ENCODE data around the gene HSDL1. TPM values are rescaled to one million over a fixed set of nuclear protein-coding genes. Genes with fewer than 3 reads are reported as not detected.

HSDL1 gene
- total and polyA plus RNA-seq, 2 of the 4 experiments (the other 2 are of a cell fraction): 11.6 to 18.3 TPM

- TF ChIP-seq SMC3 (IDR thresholded peaks at IDR 0.05; ENCODE audit: low read depth, low read length): no peak
These were observed 8.4 kb downstream of the HSDL1 start (continued) for GRCh38 chr16:84136331-84137125.

DNA sequence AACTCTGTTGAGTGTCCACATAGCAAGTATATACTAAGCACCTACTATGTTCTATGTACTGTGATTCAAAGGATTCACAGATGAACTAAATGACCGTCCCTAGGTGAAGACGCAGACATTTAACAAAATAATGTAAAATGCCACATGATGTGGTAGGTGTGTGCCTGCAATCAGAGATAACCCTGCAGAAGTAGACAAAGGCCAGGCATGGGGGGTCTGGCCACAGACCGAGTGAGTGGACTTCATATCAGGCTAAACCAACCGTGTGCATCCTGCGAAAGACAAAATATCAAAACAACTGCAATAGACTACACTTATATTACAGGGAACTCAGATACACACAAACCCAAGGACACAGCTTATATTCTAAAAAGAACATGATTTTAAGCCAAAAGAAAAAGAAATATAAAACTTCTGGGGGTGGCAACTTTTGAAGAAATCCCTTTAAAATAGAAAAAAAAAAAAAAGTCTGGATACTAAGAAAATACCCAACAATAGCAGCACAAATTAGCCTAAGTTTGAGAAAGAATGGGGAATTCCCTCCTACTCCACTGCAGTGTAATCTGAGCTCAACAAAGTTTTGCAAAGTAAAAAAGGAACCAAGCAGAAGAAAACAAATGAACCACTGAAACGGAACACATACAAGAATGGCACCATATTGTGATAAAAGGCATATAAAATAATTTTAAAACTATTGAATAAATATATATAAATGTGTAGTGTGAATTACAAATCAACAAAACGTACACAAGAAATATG lies 12.3 kb downstream of the HSDL1 start:
- BruUV-seq (replicated peaks): no TSS peak
- Histone ChIP-seq H3K9me3 (ENCODE audit: control insufficient read depth, insufficient read depth, low read length) (no peaks in the 10 kb centered on the region), H3K9me1 (ENCODE audit: insufficient read depth, low read length) (peaks cover 4% of the 10 kb centered on the region; the same call in 1 of the 2 replicates), H3K9ac (ENCODE audit: low read depth, low read length) (no peak overlapping the region), H3K36me3 (ENCODE audit: control insufficient read depth, insufficient read depth, low read length) (peaks cover 8% of the 10 kb centered on the region), H4K8ac (ENCODE audit: low read depth in 2 of 2, low read length in 2 of 2) (no peak overlapping the region), H3K4me1 (ENCODE audit: control insufficient read depth, insufficient read depth, low read length) (peaks cover 12% of the 10 kb centered on the region), H2BK5ac (ENCODE audit: low read depth, low read length, poor library complexity, severe bottlenecking) (no peak overlapping the region), H3K18ac (ENCODE audit: low read depth, low read length) (no peak overlapping the region), H2BK120ac (ENCODE audit: low read depth, low read length) (no peak overlapping the region), H3K4me2 (ENCODE audit: low read depth, low read length) (no peak overlapping the region), H3K23ac (ENCODE audit: low read depth, low read length) (no peak overlapping the region), H3K4me3 (ENCODE audit: insufficient read depth, low read depth, low read length) (no peak overlapping the region), H2AFZ (replicated peaks; ENCODE audit: low read length, poor library complexity) (no peak overlapping the region), H3K27me3 (ENCODE audit: control insufficient read depth, insufficient read depth, low read length) (no peaks in the 10 kb centered on the region), H2AK9ac (replicated peaks; ENCODE audit: low read depth, low read length, poor library complexity) (no peak overlapping the region), H3K27ac (ENCODE audit: insufficient read depth, low read length) (no peak overlapping the region), H3K4ac (ENCODE audit: low read depth, low read length) (no peak overlapping the region), H3K79me1 (ENCODE audit: low read depth in 1 of 2, low read length in 2 of 2) (peaks cover 11 to 33% of the 10 kb centered on the region in 2 experiments; a peak in 3 of 4 replicates), H4K91ac (ENCODE audit: insufficient read depth, low read depth, low read length) (no peak overlapping the region), H2BK15ac (ENCODE audit: low read depth, low read length) (no peak overlapping the region), H3K14ac (replicated peaks; ENCODE audit: low read depth, low read length) (no peak overlapping the region), H4K5ac (ENCODE audit: low read depth, low read length) (no peak overlapping the region), H2BK20ac (ENCODE audit: low read depth, low read length) (no peak overlapping the region), H2AK5ac (ENCODE audit: low read depth, low read length) (no peak overlapping the region), H3K56ac (ENCODE audit: extremely low read depth, insufficient read depth, low read length) (no peak overlapping the region), H4K20me1 (ENCODE audit: insufficient read depth, low read length) (peaks cover 10% of the 10 kb centered on the region; the same call in 1 of the 2 replicates)
- intact Hi-C loops (cut with micrococcal nuclease): no loop called here
- no peak for ATAC-seq (ENCODE audit: low read depth)
- no CpG with 5 or more reads among the region's 7 CpGs for WGBS, 2 experiments (ENCODE audit: extremely low coverage in 2 of 2, insufficient read length in 1 of 2)
- DNase-seq: peak; percentile 21
- in situ Hi-C loops (cut with MboI; ENCODE audit: low sequenced_read_pairs): no loop called here
- CTCF ChIA-PET: interaction anchor here (1.3 kb wide), 1 partner anchor 54 kb away, joined by 4 read pairs; the partner anchor contains the start of gene TAF1C
- POLR2A ChIA-PET (ENCODE audit: unreplicated experiment): no interaction called here
- TF ChIP-seq, protein P1, sequence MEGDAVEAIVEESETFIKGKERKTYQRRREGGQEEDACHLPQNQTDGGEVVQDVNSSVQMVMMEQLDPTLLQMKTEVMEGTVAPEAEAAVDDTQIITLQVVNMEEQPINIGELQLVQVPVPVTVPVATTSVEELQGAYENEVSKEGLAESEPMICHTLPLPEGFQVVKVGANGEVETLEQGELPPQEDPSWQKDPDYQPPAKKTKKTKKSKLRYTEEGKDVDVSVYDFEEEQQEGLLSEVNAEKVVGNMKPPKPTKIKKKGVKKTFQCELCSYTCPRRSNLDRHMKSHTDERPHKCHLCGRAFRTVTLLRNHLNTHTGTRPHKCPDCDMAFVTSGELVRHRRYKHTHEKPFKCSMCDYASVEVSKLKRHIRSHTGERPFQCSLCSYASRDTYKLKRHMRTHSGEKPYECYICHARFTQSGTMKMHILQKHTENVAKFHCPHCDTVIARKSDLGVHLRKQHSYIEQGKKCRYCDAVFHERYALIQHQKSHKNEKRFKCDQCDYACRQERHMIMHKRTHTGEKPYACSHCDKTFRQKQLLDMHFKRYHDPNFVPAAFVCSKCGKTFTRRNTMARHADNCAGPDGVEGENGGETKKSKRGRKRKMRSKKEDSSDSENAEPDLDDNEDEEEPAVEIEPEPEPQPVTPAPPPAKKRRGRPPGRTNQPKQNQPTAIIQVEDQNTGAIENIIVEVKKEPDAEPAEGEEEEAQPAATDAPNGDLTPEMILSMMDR (conservative IDR thresholded peaks at IDR 0.05; ENCODE audit: low read depth, low read length): no peak
- no peak for TF ChIP-seq BHLHE40 (IDR thresholded peaks at IDR 0.05; ENCODE audit: low read depth, low read length)
- dilution Hi-C loops (cut with HindIII; ENCODE audit: low sequenced_read_pairs, unreplicated experiment): no loop called here
